ENCODE measurements around the gene CDKAL1. TPM values are rescaled to one million over a fixed set of nuclear protein-coding genes. Genes with fewer than 3 reads are reported as not detected.

The CDKAL1 gene
- total and polyA plus RNA-seq, 3 experiments from 2014 or later: 26.7 to 30.2 (median 29.6) TPM

DNA sequence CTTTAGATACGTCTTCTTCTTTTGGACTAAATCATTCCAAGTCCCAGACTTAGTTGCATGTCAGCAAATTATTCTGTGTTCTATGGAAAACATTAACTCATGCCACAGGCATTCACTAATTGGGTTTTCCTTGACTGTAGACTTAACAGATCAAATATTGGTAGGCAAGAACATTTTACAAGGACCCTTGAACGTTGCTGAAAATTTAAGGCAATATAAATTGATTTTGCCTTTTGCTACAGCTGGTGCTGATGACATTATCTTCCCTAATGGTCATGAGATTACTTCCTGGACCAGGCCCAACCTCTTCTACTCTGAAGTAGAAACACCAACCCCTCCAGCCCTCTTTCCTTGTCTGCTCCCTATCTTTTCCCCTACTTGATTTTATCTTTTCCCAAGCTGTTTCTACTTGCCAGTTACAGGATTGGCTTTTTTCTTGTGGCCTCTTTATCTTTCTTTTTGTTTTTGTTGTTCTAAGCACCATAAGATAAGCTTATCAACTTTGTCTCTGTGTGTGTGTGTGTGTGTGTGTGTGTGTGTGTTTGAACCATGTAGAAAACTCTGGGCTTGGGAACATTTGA lies 545.3 kb downstream of the CDKAL1 start:
- Histone ChIP-seq H3K27me3 (ENCODE audit: insufficient read depth, low read length, poor library complexity, severe bottlenecking) (no peaks in the 10 kb centered on the region), H3K4me3 (ENCODE audit: low read length) (no peak overlapping the region), H3K9me3 (ENCODE audit: low read length) (no peaks in the 10 kb centered on the region), H3K4me1 (ENCODE audit: insufficient read depth, low read length) (no peaks in the 10 kb centered on the region), H3K36me3 (ENCODE audit: insufficient read depth, low read length) (no peaks in the 10 kb centered on the region), H3K27ac (ENCODE audit: low read depth, low read length) (no peak overlapping the region)
- Mint-ChIP-seq H3K4me3 (no peak overlapping the region), H3K27ac (peak overlapping the region in 1 of 8 donors; percentile 13), H3K9me3 (peaks cover 0 to 2% (median 0%) of the 10 kb centered on the region in 5 donors), H3K4me1 (no peaks in the 10 kb centered on the region), H3K36me3 (peaks cover 20 to 50% (median 21%) of the 10 kb centered on the region in 3 donors), H3K27me3 (no peaks in the 10 kb centered on the region)
- ChIA-PET CTCF (no interaction called here), POLR2A (no interaction called here)
- DNase-seq: no peak

DNA sequence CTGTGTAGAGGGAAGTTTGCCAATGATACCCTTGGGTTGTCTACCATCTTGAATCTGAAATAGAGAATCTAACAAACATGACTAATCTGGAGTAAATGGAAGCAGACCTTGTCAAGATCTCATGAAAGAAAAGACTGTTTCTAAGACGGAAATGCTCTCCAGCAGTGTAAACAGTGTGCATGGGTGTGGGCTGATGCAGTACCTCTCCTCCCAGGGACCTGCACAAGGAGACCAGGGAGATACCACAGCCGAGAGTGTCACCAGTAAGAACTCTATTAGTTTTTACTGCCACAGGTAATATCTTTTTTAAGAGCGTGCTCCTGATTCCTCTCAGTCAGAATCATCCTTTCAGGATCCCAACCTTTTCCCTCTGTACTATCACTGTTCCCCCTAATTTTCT lies 546.0 kb downstream of the CDKAL1 start:
- POLR2A ChIA-PET: no interaction called here
- no peaks in the 10 kb centered on the region for H3K9me3 ChIP-seq (ENCODE audit: low read length)
- Mint-ChIP-seq H3K4me1 (no peaks in the 10 kb centered on the region), H3K27ac (peak overlapping the region in 1 of 8 donors; percentile 61), H3K27me3 (no peaks in the 10 kb centered on the region), H3K9me3 (peaks cover 0 to 2% (median 0%) of the 10 kb centered on the region in 5 donors), H3K36me3 (peaks cover 22 to 57% (median 27%) of the 10 kb centered on the region in 3 donors), H3K4me3 (no peak overlapping the region)
- no peaks in the 10 kb centered on the region for H3K36me3 ChIP-seq (ENCODE audit: insufficient read depth, low read length)
- no peaks in the 10 kb centered on the region for H3K4me1 ChIP-seq (ENCODE audit: insufficient read depth, low read length)
- DNase-seq: no peak
- no peaks in the 10 kb centered on the region for H3K27me3 ChIP-seq (ENCODE audit: insufficient read depth, low read length, poor library complexity, severe bottlenecking)
- CTCF ChIA-PET: no interaction called here
- no peak overlapping the region for H3K27ac ChIP-seq (ENCODE audit: low read depth, low read length)
- H3K4me3 ChIP-seq (ENCODE audit: low read length): no peak overlapping the region

DNA sequence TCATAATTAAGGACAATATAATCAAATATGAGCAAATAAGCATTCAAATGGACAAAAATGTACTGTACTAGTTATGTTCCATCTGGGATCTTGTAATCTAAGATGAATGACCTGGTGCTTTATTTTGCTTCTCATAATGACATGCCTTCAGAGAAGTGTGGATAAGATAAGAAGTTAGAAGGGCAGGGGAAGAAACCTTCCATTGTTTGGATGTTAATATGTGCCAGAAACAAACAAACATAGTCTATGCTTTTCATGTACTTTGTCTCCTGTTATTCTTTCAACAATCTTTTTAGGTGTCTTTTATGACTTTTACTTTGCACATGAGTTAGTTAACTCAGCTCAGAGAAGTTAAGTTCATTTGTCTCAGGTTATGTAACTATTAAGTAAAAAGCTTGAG lies 547.8 kb downstream of the CDKAL1 start:
- Histone ChIP-seq H3K27ac (ENCODE audit: low read depth, low read length) (no peak overlapping the region), H3K4me1 (ENCODE audit: insufficient read depth, low read length) (no peaks in the 10 kb centered on the region), H3K36me3 (ENCODE audit: insufficient read depth, low read length) (no peaks in the 10 kb centered on the region), H3K9me3 (ENCODE audit: low read length) (no peaks in the 10 kb centered on the region), H3K4me3 (ENCODE audit: low read length) (no peak overlapping the region), H3K27me3 (ENCODE audit: insufficient read depth, low read length, poor library complexity, severe bottlenecking) (no peaks in the 10 kb centered on the region)
- DNase-seq: no peak
- H3K9me3 Mint-ChIP-seq: peaks cover 0 to 2% (median 0%) of the 10 kb centered on the region in 5 donors
- H3K36me3 Mint-ChIP-seq: peaks cover 29 to 61% (median 35%) of the 10 kb centered on the region in 3 donors
- no peak overlapping the region for H3K4me3 Mint-ChIP-seq
- POLR2A ChIA-PET: no interaction called here
- CTCF ChIA-PET: no interaction called here
- H3K27ac Mint-ChIP-seq: no peak overlapping the region
- H3K4me1 Mint-ChIP-seq: no peaks in the 10 kb centered on the region
- H3K27me3 Mint-ChIP-seq: no peaks in the 10 kb centered on the region

DNA sequence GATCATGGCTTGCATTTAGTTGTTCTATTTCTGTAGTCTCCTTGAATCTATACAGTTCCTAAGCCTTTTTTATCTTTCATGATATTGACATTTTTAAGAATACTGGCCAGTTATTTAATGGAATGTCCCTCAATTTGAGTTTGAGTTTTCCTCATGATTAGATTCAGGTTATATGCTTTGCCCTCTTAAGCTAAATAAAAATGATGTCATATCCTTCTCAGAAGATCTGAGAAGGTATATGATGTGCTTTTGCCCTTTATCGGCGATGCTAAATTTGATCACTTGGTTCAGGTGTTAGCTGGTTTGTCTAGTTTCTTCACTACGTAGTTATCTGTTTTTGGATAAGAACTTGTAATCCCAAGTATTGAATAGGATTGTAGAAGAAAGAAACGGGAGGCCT lies 549.5 kb downstream of the CDKAL1 start:
- Mint-ChIP-seq H3K27me3 (no peaks in the 10 kb centered on the region), H3K27ac (no peak overlapping the region), H3K4me1 (no peaks in the 10 kb centered on the region), H3K36me3 (peaks cover 31 to 54% (median 38%) of the 10 kb centered on the region in 3 donors), H3K4me3 (no peak overlapping the region), H3K9me3 (no peaks in the 10 kb centered on the region)
- no peak for DNase-seq
- ChIA-PET POLR2A (no interaction called here), CTCF (no interaction called here)
- no peak overlapping the region for H3K27ac ChIP-seq (ENCODE audit: low read depth, low read length)
- no peaks in the 10 kb centered on the region for H3K36me3 ChIP-seq (ENCODE audit: insufficient read depth, low read length)
- H3K9me3 ChIP-seq (ENCODE audit: low read length): no peaks in the 10 kb centered on the region
- H3K4me3 ChIP-seq (ENCODE audit: low read length): no peak overlapping the region
- no peaks in the 10 kb centered on the region for H3K4me1 ChIP-seq (ENCODE audit: insufficient read depth, low read length)
- H3K27me3 ChIP-seq (ENCODE audit: insufficient read depth, low read length, poor library complexity, severe bottlenecking): no peaks in the 10 kb centered on the region

DNA sequence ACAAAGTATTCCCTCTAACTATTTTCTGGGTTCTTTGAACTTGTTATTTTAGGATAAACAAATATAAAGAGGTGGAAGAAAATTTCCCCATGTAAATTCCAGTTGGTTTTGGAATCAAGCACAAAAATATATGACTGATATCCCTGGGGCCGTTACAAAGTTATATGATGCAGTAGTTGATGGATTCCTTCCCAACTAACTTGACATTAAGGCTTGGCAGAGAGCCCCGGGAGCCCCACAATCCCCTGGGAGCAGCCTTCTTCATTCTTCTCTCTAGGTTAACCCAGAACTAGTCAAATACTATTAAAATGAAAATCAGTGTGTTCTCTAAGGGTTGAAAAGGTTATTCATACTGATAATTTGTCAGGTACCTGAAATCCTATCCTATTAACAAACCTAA lies 550.4 kb downstream of the CDKAL1 start:
- H3K4me1 Mint-ChIP-seq: no peaks in the 10 kb centered on the region
- H3K9me3 ChIP-seq (ENCODE audit: low read length): no peaks in the 10 kb centered on the region
- no peak overlapping the region for H3K27ac Mint-ChIP-seq
- no peaks in the 10 kb centered on the region for H3K27me3 ChIP-seq (ENCODE audit: insufficient read depth, low read length, poor library complexity, severe bottlenecking)
- CTCF ChIA-PET: no interaction called here
- H3K4me1 ChIP-seq (ENCODE audit: insufficient read depth, low read length): no peaks in the 10 kb centered on the region
- H3K27me3 Mint-ChIP-seq: no peaks in the 10 kb centered on the region
- H3K4me3 ChIP-seq (ENCODE audit: low read length): no peak overlapping the region
- no peaks in the 10 kb centered on the region for H3K9me3 Mint-ChIP-seq
- POLR2A ChIA-PET: no interaction called here
- H3K27ac ChIP-seq (ENCODE audit: low read depth, low read length): no peak overlapping the region
- H3K36me3 ChIP-seq (ENCODE audit: insufficient read depth, low read length): no peaks in the 10 kb centered on the region
- peaks cover 26 to 47% (median 40%) of the 10 kb centered on the region in 3 donors for H3K36me3 Mint-ChIP-seq
- H3K4me3 Mint-ChIP-seq: no peak overlapping the region
- DNase-seq: no peak

DNA sequence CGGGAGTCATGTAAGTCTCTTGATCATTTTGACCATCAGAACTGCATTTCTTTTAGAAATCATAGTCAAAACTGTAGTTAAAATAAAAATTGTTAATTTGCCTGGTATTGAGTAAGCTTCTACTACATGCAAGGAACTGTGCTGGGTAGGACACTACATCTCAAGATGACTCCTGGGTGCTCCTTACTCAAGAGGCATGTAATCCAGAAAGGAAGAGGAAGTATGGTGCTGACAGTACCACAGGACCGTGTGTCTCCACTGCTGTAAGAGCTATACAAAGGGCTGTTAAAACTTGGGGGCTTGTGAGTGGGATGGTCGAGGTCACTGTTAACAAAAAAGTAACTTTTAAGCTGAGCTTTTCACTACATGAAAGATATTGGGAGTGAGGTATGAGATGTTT lies 551.0 kb downstream of the CDKAL1 start:
- Mint-ChIP-seq H3K4me3 (no peak overlapping the region), H3K4me1 (no peaks in the 10 kb centered on the region), H3K27me3 (no peaks in the 10 kb centered on the region), H3K9me3 (no peaks in the 10 kb centered on the region), H3K36me3 (peaks cover 25 to 45% (median 40%) of the 10 kb centered on the region in 3 donors), H3K27ac (peak overlapping the region in 1 of 8 donors; percentile 1)
- H3K27me3 ChIP-seq (ENCODE audit: insufficient read depth, low read length, poor library complexity, severe bottlenecking): no peaks in the 10 kb centered on the region
- DNase-seq: no peak
- no peak overlapping the region for H3K4me3 ChIP-seq (ENCODE audit: low read length)
- CTCF ChIA-PET: no interaction called here
- H3K9me3 ChIP-seq (ENCODE audit: low read length): no peaks in the 10 kb centered on the region
- POLR2A ChIA-PET: no interaction called here
- H3K4me1 ChIP-seq (ENCODE audit: insufficient read depth, low read length): no peaks in the 10 kb centered on the region
- H3K27ac ChIP-seq (ENCODE audit: low read depth, low read length): no peak overlapping the region
- no peaks in the 10 kb centered on the region for H3K36me3 ChIP-seq (ENCODE audit: insufficient read depth, low read length)

DNA sequence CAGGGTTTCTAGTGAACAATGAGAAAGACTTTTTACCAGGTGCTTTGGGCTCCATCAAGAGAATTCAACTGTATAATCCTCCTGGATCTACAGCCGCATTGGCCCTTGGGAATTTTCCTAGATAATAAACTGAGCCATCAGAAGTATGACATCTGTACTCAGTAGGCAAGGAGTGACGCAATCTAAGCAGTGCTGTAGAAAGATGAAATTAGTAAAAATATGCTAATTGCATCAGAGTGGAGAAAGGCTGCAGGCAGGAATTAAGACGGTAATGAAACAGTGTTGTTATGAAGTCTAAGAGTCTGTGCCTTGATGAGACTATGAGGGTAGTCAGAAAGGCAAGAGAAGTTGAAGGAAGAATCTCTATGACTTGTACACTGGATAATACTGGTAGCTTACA lies 551.4 kb downstream of the CDKAL1 start:
- Mint-ChIP-seq H3K27ac (peak overlapping the region in 1 of 8 donors; percentile 1), H3K4me3 (no peak overlapping the region), H3K9me3 (no peaks in the 10 kb centered on the region), H3K27me3 (no peaks in the 10 kb centered on the region), H3K36me3 (peaks cover 22 to 41% (median 37%) of the 10 kb centered on the region in 3 donors), H3K4me1 (no peaks in the 10 kb centered on the region)
- Histone ChIP-seq H3K27ac (ENCODE audit: low read depth, low read length) (no peak overlapping the region), H3K36me3 (ENCODE audit: insufficient read depth, low read length) (no peaks in the 10 kb centered on the region), H3K9me3 (ENCODE audit: low read length) (no peaks in the 10 kb centered on the region), H3K4me1 (ENCODE audit: insufficient read depth, low read length) (no peaks in the 10 kb centered on the region), H3K27me3 (ENCODE audit: insufficient read depth, low read length, poor library complexity, severe bottlenecking) (no peaks in the 10 kb centered on the region), H3K4me3 (ENCODE audit: low read length) (no peak overlapping the region)
- POLR2A ChIA-PET: no interaction called here
- no peak for DNase-seq
- CTCF ChIA-PET: no interaction called here

DNA sequence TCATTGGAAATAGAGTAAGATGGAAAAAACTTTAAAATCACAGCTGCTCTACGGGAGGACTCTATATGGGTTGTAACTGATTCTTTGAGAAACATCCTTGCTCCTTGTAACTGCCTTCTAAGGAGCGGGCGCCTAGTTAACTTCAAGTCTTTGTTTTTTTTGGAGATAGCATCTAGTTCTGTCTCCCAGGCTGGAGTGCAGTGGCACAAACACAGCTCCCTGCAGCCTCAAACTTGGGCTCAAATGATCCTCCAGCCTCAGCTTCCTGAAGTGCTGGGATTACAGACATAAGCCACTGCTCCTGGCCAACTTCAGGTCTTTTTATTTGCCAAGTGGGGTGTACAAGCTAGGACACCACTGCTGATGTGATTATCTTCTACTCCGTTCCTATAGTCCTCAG lies 552.9 kb downstream of the CDKAL1 start:
- Mint-ChIP-seq H3K27me3 (no peaks in the 10 kb centered on the region), H3K36me3 (peaks cover 22 to 42% (median 42%) of the 10 kb centered on the region in 3 donors), H3K27ac (no peak overlapping the region), H3K9me3 (no peaks in the 10 kb centered on the region), H3K4me3 (no peak overlapping the region), H3K4me1 (no peaks in the 10 kb centered on the region)
- H3K9me3 ChIP-seq (ENCODE audit: low read length): no peaks in the 10 kb centered on the region
- no peaks in the 10 kb centered on the region for H3K27me3 ChIP-seq (ENCODE audit: insufficient read depth, low read length, poor library complexity, severe bottlenecking)
- no peaks in the 10 kb centered on the region for H3K4me1 ChIP-seq (ENCODE audit: insufficient read depth, low read length)
- no peaks in the 10 kb centered on the region for H3K36me3 ChIP-seq (ENCODE audit: insufficient read depth, low read length)
- no peak overlapping the region for H3K4me3 ChIP-seq (ENCODE audit: low read length)
- DNase-seq: no peak
- POLR2A ChIA-PET: no interaction called here
- H3K27ac ChIP-seq (ENCODE audit: low read depth, low read length): no peak overlapping the region
- CTCF ChIA-PET: no interaction called here

DNA sequence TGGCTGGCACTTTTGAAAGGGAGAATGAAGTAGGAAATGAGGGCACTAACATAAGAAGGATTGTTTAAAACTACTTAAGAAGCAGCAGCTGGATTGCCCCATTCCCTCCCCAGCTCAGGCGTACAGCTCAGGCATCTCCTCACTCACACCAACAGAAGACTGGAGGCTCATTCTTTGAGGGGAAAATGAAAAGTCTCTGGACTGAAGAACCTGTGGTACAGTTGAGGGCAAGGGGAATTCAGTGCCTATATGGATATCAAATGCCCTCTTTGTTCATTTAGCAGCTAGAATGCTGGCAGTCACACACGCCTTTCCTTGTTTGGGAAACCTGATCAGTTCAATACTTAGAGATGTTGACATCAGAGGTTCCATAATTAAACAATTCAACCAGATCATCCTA lies 557.2 kb downstream of the CDKAL1 start:
- ChIA-PET CTCF (no interaction called here), POLR2A (no interaction called here)
- peaks cover 0 to 1% (median 0%) of the 10 kb centered on the region in 3 donors for H3K4me1 Mint-ChIP-seq
- H3K4me3 ChIP-seq (ENCODE audit: low read length): no peak overlapping the region
- no peaks in the 10 kb centered on the region for H3K27me3 Mint-ChIP-seq
- H3K9me3 Mint-ChIP-seq: no peaks in the 10 kb centered on the region
- DNase-seq: no peak
- no peak overlapping the region for H3K27ac ChIP-seq (ENCODE audit: low read depth, low read length)
- H3K36me3 Mint-ChIP-seq: peaks cover 18 to 37% (median 19%) of the 10 kb centered on the region in 3 donors
- H3K4me3 Mint-ChIP-seq: no peak overlapping the region
- H3K27me3 ChIP-seq (ENCODE audit: insufficient read depth, low read length, poor library complexity, severe bottlenecking): no peaks in the 10 kb centered on the region
- H3K36me3 ChIP-seq (ENCODE audit: insufficient read depth, low read length): no peaks in the 10 kb centered on the region
- no peaks in the 10 kb centered on the region for H3K9me3 ChIP-seq (ENCODE audit: low read length)
- H3K27ac Mint-ChIP-seq: no peak overlapping the region
- no peaks in the 10 kb centered on the region for H3K4me1 ChIP-seq (ENCODE audit: insufficient read depth, low read length)

Measured in CD8-positive, alpha-beta memory T cell (primary cell).